SH-SY5Y (cell line): Measurements from ENCODE around the gene DBH.

Experiments
- GATA2 ChIP-seq: IDR thresholded peaks from 2 replicates; pipeline ENCODE4 v1.6.1; 2011; ENCODE audit warnings: mild to moderate bottlenecking, low read depth, low read length
- GATA3 ChIP-seq: IDR thresholded peaks from 2 replicates; pipeline ENCODE4 v1.6.1; 2011; ENCODE audit warnings: low read depth, mild to moderate bottlenecking, low read length, moderate library complexity

The DBH gene

DNA sequence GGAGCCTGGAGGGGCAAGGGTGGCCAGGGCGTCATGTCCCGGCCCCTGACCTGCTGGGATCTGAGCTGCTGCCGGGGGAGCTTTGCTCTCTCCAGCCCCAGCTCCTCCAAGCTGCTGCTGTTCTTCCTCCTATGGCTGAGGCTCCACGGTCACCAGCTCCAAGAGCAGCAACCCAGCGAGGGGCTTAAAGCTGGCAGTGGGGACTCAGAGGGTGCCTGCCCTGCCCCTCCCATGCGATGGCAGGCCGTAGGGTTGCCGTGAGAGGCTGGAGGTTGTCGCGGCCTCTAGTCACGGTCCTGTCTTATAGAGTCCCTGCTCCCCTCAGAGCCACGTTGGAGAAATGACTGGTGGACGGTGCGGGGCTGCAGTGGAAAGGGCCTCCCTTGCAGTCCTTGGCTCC is 19.5 kb downstream of the DBH start:
- TF ChIP-seq GATA3 (no peak), GATA2 (no peak)

GRCh38 chr9:133656211-133657119 is 20.3 kb downstream of the DBH start:
- TF ChIP-seq GATA3, result no peak
- no peak for TF ChIP-seq GATA2

- TF ChIP-seq GATA2 (no peak), GATA3 (no peak)
Measured at GRCh38 chr9:133657120-133657661, 21.0 kb downstream of the DBH start.

DNA sequence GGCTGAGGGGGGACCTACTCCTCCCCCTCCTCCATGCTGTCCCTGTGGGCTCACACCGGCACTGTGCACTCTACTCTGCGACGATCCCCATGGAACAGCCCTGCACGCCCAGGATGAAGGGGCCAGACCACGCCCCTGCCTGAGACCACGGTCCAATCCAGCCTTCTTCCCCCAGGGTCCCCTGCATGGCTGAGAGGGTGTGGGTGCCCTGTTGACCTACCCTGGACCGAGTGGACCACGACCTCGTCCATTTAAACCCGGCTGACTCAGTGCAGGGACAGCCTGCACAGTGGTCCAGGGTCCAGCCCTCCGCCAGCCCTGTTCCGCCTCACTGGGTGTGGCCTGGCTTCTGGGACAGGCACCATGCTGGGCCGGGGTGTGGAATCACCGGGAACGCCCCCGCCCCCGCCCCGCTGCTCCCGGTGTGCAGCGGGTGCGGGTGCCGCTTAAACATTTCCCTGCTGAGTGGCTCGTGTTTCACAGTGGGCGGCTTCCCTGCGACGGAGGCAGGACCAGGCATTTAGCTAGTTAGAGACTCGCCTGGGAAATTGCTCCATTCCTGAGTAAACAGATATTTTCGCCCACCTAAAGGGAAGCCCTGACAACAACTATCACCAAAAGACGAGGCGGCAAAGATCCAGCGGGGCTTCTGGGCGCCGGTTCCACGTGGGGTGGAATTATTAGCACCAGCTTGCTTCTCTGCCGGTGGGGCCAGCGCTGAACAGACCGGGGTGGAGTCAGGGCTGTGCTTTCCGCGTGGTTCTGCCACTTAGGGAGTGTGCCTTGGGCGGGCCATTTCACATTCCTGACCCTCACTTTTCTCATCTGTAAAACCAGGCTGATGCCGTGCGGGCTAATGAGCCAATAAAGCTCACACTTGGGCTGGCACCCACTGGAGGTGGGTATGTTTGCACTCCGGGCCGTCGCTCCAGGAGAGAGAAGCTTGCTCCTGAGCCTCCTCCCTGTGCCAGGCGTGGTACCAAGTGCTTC is 22.6 kb downstream of the DBH start:
- no peak for TF ChIP-seq GATA2
- no peak for TF ChIP-seq GATA3

DNA sequence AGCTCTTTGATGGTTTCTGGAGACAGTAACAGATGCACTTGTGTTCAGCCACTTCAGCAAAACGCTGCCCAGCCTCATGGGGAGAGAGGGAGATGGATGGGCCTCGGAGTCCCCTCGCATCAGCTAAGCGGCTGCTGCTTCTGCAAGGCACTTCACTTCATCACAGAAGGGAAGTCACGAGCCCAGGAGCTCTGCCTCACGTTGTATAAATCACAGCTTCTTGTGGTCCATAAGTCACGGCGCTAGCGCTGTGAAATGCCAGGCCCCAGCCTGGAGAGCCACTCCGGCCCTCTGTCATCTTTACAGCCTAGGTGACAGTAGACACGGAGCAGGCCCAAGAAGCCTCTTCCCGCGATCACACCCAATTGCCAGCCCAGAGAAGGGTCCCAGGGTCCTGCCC is 23.4 kb downstream of the DBH start:
- no peak for TF ChIP-seq GATA3
- TF ChIP-seq GATA2, result no peak

DNA sequence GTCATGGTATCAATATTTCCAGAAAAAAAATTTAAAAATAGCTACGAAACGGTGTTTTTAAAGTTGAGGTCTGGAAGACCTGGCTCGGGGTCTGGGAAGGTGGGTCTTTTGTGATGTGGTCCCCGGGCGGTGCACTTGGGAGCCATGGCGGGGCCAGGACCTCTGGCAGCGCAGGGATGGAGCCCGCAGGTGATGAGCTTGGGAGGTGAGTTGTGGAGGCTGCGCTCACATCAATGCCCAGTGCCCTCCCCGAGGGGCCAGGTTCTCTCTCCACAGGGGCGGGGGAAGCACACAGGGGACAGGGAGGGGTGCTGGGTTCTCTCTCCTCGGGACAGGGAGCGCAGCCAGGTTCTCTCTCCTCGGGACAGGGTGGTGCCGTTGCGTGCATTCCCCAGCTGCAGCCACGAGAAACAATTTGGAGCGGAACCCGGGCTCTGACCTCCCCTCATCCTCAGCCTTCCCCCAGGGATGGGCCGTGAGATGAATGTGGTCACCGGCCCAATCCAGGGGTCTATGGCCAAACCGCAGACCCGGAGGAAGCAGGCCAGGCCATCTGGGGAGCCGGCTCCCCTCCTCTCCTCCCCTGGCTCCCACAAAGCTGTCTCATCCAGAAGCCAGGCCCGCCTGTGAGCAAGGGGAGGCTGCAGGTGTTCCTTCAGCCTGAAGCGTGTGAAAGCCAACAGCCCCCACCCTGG is 25.8 kb downstream of the DBH start:
- no peak for TF ChIP-seq GATA2
- TF ChIP-seq GATA3, result no peak

DNA sequence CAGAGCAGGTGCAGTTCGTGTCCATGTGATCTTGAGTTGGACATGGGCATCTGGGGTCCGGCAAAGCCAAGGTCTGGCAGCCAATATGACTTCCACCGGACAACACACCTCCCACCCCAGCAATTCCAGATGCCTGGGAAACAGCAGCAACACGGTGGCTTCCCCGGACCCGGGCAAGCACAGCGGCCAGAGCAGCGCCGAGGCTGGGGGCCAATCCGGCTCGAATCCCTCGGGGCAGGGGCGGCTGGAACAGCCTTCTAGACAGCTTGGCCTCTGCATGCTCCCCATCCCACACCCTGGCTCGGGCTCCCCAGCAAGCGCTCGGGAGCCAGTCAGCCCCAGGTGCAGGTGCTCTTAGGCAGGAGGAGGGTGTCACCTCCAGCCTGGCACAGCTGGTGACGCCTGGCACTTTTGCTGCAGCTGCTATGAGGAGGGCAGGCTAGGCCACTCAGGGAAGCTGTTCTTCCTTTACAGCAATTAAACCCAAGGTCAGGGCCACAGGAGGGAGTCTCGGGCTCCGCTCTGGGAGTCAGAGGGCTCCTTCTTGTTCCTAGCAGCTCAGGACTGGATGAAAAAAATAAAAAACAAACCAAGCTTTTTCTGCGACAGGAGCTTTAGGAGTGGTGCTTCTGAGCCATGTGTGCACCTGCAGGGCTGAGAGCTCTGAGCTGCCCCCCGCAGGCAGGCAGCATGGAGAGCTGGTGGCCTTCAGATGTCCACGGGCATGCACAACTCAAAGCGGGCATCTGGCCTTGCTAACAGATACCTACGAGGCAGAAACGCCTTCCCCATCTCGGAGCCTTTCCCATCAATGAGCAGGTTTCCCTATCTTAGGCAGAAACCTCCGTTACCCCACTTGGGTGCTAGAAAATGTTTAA is 28.2 kb downstream of the DBH start:
- TF ChIP-seq GATA2 (no peak), GATA3 (no peak)

GRCh38 chr9:133665096-133665495 is 28.9 kb downstream of the DBH start:
- TF ChIP-seq GATA2 (no peak), GATA3 (no peak)

GRCh38 chr9:133665535-133665934 is 29.4 kb downstream of the DBH start:
- no peak for TF ChIP-seq GATA2
- TF ChIP-seq GATA3, result no peak

DNA sequence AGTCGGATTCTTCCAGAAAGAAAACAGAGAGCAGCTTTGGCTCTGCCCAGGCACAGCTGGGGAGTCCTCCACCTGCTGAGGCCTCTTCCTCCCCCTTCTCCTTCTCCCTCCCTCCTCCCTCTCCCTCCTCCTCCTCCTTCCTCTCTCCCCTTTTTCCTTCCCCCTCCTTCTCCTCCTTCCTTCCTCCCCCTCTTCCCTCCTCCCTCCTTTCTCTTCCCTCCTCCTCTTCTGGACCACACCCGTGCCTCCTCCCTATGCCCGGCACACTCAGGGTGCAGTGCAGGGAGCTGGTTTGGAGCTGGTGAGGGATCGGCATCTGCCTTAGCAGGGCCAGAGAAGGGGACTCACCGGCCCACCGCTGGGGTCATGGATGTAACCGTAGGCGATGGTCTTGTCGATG is 30.2 kb downstream of the DBH start:
- TF ChIP-seq GATA3, result no peak
- TF ChIP-seq GATA2, result no peak

DNA sequence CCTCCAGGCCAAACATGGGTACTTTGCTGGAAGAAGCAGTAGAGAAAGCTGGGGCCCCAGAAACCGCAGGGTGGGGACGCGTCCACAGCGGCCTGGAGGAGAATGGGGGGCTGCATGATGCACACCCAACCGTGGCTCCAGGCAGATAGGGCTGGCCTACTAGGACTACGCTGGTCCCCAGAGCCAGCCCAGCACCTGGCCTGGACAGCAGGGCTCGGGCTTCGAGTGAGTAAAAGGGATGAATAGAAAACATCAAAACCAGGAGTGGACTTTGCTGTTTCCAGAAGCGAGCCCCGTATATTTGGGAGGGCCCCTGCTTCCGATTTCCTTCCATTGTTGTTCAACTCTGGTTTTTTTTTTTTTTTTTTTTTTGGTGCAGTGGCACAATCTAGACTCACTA is 30.7 kb downstream of the DBH start:
- no peak for TF ChIP-seq GATA2
- TF ChIP-seq GATA3, result no peak

GRCh38 chr9:133667759-133668450 is 31.7 kb downstream of the DBH start:
- no peak for TF ChIP-seq GATA2
- TF ChIP-seq GATA3, result no peak
